Measurements from ENCODE around the gene CD80. TPM values are rescaled to one million over a fixed set of nuclear protein-coding genes. Genes with fewer than 3 reads are reported as not detected.

CD80 gene
- total RNA-seq, 4 donors from 2014 or later = not detected

- 65% methylated on average over 1 of the region's 1 CpG for WGBS
- Histone ChIP-seq H3K36me3 (no peaks in the 10 kb centered on the region), H3K9me3 (no peaks in the 10 kb centered on the region), H3K4me1 (no peaks in the 10 kb centered on the region), H3K4me3 (no peak overlapping the region), H3K27ac (no peak overlapping the region), H3K27me3 (no peaks in the 10 kb centered on the region)
- no peak for TF ChIP-seq POLR2A (IDR thresholded peaks at IDR 0.05)
- TF ChIP-seq, protein P1, sequence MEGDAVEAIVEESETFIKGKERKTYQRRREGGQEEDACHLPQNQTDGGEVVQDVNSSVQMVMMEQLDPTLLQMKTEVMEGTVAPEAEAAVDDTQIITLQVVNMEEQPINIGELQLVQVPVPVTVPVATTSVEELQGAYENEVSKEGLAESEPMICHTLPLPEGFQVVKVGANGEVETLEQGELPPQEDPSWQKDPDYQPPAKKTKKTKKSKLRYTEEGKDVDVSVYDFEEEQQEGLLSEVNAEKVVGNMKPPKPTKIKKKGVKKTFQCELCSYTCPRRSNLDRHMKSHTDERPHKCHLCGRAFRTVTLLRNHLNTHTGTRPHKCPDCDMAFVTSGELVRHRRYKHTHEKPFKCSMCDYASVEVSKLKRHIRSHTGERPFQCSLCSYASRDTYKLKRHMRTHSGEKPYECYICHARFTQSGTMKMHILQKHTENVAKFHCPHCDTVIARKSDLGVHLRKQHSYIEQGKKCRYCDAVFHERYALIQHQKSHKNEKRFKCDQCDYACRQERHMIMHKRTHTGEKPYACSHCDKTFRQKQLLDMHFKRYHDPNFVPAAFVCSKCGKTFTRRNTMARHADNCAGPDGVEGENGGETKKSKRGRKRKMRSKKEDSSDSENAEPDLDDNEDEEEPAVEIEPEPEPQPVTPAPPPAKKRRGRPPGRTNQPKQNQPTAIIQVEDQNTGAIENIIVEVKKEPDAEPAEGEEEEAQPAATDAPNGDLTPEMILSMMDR (IDR thresholded peaks at IDR 0.05) = no peak
- TF ChIP-seq POLR2AphosphoS5 (IDR thresholded peaks at IDR 0.05) = no peak
- TF ChIP-seq EP300 (IDR thresholded peaks at IDR 0.05) = no peak
- no peak for DNase-seq (ENCODE audit: low spot score in 2 of 2)
Measured at GRCh38 chr3:119547227-119547626, 12.2 kb downstream of the CD80 start.

DNA sequence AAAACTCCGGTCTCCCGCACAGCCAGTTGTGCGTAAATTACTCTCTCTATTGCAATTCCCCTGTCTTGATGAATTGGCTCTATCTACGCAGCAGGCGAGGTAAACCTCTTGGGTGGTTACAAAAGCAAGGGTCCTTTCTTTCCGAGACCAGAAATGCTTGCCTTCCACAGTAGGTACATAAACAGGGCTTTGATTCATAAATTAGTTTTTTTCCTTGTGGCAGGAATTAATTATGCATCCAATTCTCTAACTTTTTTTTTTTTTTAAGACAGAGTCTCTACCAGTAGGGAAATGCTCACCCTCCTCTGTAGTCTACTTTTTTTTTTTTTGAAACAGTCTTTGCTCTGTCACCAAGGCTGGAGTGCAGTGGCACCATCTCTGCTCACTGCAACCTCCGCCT is 16.3 kb downstream of the CD80 start:
- Histone ChIP-seq H3K9me3 (no peaks in the 10 kb centered on the region), H3K27me3 (no peaks in the 10 kb centered on the region), H3K4me3 (no peak overlapping the region), H3K27ac (no peak overlapping the region), H3K36me3 (no peaks in the 10 kb centered on the region), H3K4me1 (no peaks in the 10 kb centered on the region)
- 80% methylated on average over 7 of the region's 7 CpGs for WGBS
- no peak for DNase-seq (ENCODE audit: low spot score in 2 of 2)
- TF ChIP-seq, protein P1 (IDR thresholded peaks at IDR 0.05) = no peak

GRCh38 chr3:119542168-119542767 is 17.1 kb downstream of the CD80 start:
- Histone ChIP-seq H3K27ac (no peak overlapping the region), H3K4me1 (no peaks in the 10 kb centered on the region), H3K4me3 (no peak overlapping the region), H3K27me3 (no peaks in the 10 kb centered on the region), H3K9me3 (no peaks in the 10 kb centered on the region), H3K36me3 (no peaks in the 10 kb centered on the region)
- 80% methylated on average over 2 of the region's 2 CpGs for WGBS
- no peak for DNase-seq (ENCODE audit: low spot score in 2 of 2)
- no peak for TF ChIP-seq POLR2A (IDR thresholded peaks at IDR 0.05)
- TF ChIP-seq POLR2AphosphoS5 (IDR thresholded peaks at IDR 0.05) = no peak
- no peak for TF ChIP-seq EP300 (IDR thresholded peaks at IDR 0.05)
- TF ChIP-seq, protein P1 (IDR thresholded peaks at IDR 0.05) = no peak

GRCh38 chr3:119541547-119541946 is 17.9 kb downstream of the CD80 start:
- TF ChIP-seq POLR2A (IDR thresholded peaks at IDR 0.05) = no peak
- TF ChIP-seq, protein P1 (IDR thresholded peaks at IDR 0.05) = no peak
- TF ChIP-seq EP300 (IDR thresholded peaks at IDR 0.05) = no peak
- no peak for TF ChIP-seq POLR2AphosphoS5 (IDR thresholded peaks at IDR 0.05)
- DNase-seq (ENCODE audit: low spot score in 2 of 2) = no peak
- H3K9me3 ChIP-seq = no peaks in the 10 kb centered on the region
- no peaks in the 10 kb centered on the region for H3K4me1 ChIP-seq
- H3K27me3 ChIP-seq = no peaks in the 10 kb centered on the region
- H3K27ac ChIP-seq = no peak overlapping the region
- WGBS = 81% methylated on average over 3 of the region's 3 CpGs
- no peak overlapping the region for H3K4me3 ChIP-seq
- H3K36me3 ChIP-seq = no peaks in the 10 kb centered on the region

GRCh38 chr3:119538772-119539171 is 20.6 kb downstream of the CD80 start:
- no peaks in the 10 kb centered on the region for H3K4me1 ChIP-seq
- no peak overlapping the region for H3K27ac ChIP-seq
- no peaks in the 10 kb centered on the region for H3K9me3 ChIP-seq
- DNase-seq (ENCODE audit: low spot score in 2 of 2) = no peak
- 90% methylated on average over 1 of the region's 1 CpG for WGBS
- no peak for TF ChIP-seq EP300 (IDR thresholded peaks at IDR 0.05)
- no peak for TF ChIP-seq POLR2A (IDR thresholded peaks at IDR 0.05)
- TF ChIP-seq, protein P1 (IDR thresholded peaks at IDR 0.05) = no peak
- no peak for TF ChIP-seq POLR2AphosphoS5 (IDR thresholded peaks at IDR 0.05)
- no peaks in the 10 kb centered on the region for H3K36me3 ChIP-seq
- H3K27me3 ChIP-seq = no peaks in the 10 kb centered on the region
- H3K4me3 ChIP-seq = no peak overlapping the region
